ENCODE results near the gene ADAP1. TPM values are rescaled to one million over a fixed set of nuclear protein-coding genes. Genes with fewer than 3 reads are reported as not detected.

The ADAP1 gene
- total RNA-seq, 2 donors from 2014 or later, result 4.2 to 7.7 TPM

DNA sequence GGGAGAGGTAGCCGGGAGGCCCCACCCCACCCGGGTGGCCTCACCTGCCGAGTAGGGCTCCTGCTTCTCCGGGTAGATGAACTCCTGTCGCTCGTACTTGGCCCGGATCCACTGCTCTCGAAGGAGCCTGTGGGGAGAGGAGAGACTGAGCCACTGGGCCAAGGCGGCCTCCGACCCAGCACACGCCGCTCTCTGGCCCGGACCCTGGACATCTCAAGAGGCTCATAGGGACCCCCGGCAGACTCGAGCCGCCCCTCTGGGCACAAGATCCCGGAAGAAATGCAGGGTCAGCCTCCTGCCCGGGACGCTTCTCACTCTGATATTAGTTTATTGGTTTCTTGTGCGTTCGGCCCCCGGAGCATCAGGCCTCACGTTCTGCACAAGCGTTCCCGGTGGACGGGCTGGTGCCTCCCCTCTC lies 34.5 kb downstream of the ADAP1 start:
- no peak for DNase-seq (ENCODE audit: low spot score)
- no peaks in the 10 kb centered on the region for H3K27me3 ChIP-seq
- H3K4me1 ChIP-seq, result peaks cover 0 to 28% of the 10 kb centered on the region in 2 donors

DNA sequence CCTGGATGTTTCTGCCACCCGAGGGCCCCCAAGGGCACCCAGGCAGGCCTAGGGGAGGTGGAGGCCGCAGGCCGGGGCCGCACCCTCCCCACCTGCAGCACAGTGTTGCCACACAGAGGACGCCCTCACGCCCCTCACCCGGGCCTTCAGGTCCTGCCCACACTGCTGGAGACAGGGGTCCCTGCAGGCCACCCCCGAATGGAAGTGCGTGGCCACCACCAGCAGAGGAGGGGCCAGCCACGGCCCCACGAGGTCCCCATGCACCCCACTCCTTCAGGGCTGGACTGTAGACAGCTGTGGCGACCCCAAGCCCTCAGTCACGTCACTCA lies 35.4 kb downstream of the ADAP1 start:
- Histone ChIP-seq H3K27me3 (no peaks in the 10 kb centered on the region), H3K9me3 (no peaks in the 10 kb centered on the region), H3K4me1 (peaks cover 0 to 21% of the 10 kb centered on the region in 2 donors), H3K36me3 (no peaks in the 10 kb centered on the region), H3K4me3 (no peak overlapping the region), H3K27ac (no peak overlapping the region)
- TF ChIP-seq, protein P1, sequence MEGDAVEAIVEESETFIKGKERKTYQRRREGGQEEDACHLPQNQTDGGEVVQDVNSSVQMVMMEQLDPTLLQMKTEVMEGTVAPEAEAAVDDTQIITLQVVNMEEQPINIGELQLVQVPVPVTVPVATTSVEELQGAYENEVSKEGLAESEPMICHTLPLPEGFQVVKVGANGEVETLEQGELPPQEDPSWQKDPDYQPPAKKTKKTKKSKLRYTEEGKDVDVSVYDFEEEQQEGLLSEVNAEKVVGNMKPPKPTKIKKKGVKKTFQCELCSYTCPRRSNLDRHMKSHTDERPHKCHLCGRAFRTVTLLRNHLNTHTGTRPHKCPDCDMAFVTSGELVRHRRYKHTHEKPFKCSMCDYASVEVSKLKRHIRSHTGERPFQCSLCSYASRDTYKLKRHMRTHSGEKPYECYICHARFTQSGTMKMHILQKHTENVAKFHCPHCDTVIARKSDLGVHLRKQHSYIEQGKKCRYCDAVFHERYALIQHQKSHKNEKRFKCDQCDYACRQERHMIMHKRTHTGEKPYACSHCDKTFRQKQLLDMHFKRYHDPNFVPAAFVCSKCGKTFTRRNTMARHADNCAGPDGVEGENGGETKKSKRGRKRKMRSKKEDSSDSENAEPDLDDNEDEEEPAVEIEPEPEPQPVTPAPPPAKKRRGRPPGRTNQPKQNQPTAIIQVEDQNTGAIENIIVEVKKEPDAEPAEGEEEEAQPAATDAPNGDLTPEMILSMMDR (IDR thresholded peaks at IDR 0.05), result no peak
- DNase-seq (ENCODE audit: low spot score), result no peak

More for the DNA sequence above, 34.5 kb downstream of the ADAP1 start:
- Histone ChIP-seq H3K27ac (no peak overlapping the region), H3K4me3 (no peak overlapping the region), H3K36me3 (no peaks in the 10 kb centered on the region), H3K9me3 (no peaks in the 10 kb centered on the region)
- TF ChIP-seq, protein P1 (IDR thresholded peaks at IDR 0.05), result no peak

DNA sequence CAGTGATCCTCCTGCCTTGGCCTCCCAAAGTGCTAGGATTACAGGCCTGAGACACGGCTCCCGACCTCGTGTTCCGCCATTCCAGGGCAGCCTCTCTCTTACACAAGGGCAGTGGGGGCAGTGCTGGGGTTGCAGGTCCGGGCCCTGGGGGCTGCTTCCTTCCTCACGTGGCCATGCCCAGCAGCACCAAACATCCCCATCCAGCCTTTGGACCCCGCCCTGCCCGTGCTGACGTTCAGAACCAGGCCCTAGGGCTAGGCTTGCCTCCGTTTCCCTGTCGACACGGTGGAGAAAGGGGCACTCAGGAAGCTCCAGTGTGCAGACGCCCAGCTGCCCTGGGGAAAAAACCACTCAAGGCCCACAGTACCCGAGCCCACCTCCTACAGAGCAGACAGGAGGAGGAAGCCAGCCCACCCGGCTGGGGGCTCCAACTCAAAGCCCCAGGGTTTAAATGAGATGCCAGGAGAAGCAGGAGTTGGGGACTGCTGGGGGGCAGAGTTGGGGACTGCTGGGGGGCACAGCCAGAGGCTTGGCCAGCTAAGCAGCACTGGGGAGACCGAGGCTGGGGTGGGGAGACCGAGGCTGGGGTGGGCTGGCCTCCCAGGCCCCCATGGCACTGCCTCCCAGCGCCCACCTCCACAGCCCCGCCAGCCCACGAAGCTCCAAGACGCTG lies 35.9 kb downstream of the ADAP1 start:
- TF ChIP-seq, protein P1 (IDR thresholded peaks at IDR 0.05), result no peak
- no peaks in the 10 kb centered on the region for H3K27me3 ChIP-seq
- no peaks in the 10 kb centered on the region for H3K9me3 ChIP-seq
- DNase-seq (ENCODE audit: low spot score), result no peak
- no peak overlapping the region for H3K4me3 ChIP-seq
- H3K4me1 ChIP-seq, result peaks cover 0 to 19% of the 10 kb centered on the region in 2 donors
- H3K36me3 ChIP-seq, result no peaks in the 10 kb centered on the region
- no peak overlapping the region for H3K27ac ChIP-seq

DNA sequence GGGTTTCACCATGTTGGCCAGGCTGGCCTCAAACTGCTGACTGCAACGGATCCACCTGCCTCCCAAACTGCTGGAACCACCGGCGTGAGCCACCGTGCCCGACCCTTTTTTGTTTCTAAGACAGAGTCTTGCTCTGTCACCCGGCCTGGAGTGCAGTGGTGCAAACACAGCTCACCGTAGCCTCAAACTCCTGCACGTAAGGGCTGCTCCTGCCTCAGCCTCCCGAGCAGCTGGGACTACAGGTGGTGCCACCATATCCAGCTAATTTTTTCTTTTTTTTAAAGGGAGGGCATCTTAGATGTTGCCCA lies 36.4 kb downstream of the ADAP1 start:
- TF ChIP-seq, protein P1 (IDR thresholded peaks at IDR 0.05), result no peak
- no peak overlapping the region for H3K4me3 ChIP-seq
- H3K4me1 ChIP-seq, result peaks cover 0 to 14% of the 10 kb centered on the region in 2 donors
- no peak for DNase-seq (ENCODE audit: low spot score)
- no peaks in the 10 kb centered on the region for H3K9me3 ChIP-seq
- no peaks in the 10 kb centered on the region for H3K27me3 ChIP-seq
- no peaks in the 10 kb centered on the region for H3K36me3 ChIP-seq
- H3K27ac ChIP-seq, result no peak overlapping the region

DNA sequence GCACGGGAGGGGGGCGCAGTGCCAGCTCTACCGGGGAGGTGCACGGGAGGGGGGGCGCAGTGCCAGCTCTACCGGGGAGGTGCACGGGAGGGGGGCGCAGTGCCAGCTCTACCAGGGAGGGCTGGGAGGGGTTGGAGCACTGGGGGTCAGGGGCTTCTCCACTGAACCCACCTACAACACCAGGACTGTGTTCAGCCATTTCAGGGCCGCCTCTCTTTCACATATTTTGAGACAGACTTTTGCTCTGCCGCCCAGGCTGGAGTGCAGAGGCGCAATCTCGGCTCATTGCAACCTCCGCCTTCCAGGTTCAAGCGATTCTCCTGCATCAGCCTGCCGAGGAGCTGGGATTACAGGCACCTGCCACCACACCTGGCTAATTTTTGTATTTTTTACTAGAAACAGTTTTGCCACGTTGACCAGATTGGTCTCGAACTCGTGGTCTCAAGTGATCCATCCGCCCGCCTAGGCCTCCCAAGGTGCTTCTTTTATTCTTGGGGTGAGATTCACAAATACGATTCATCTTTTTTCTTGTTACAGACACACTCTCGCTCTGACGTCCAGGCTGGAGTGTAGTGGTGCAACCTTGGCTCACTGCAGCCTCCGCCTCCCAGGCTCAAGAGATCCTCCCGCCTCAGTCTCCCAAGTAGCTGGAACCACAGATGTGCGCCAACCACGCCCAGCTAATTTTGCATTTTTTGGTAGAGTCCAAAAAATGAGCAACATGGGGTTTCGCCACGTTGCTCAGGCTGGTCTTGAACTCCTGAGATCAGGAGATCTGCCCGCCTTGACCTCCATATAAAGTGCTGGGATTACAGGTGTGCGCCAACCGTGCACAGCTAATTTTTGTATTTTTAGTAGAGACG lies 37.0 kb downstream of the ADAP1 start:
- Histone ChIP-seq H3K9me3 (no peaks in the 10 kb centered on the region), H3K36me3 (no peaks in the 10 kb centered on the region), H3K4me1 (peaks cover 0 to 8% of the 10 kb centered on the region in 2 donors), H3K27me3 (no peaks in the 10 kb centered on the region), H3K27ac (no peak overlapping the region), H3K4me3 (no peak overlapping the region)
- TF ChIP-seq, protein P1 (IDR thresholded peaks at IDR 0.05), result no peak
- DNase-seq (ENCODE audit: low spot score), result no peak

All from right atrium auricular region (tissue), 2 donors.